GM23338 (cell line): ENCODE measurements around the gene SLC25A29. TPM values are rescaled to one million over a fixed set of nuclear protein-coding genes. Genes with fewer than 3 reads are reported as not detected.

Experiments used
- ATAC-seq: fragments of 200-7000 bp; cut with Tn5 transposase; 3 replicates; pipeline ENCODE4 v1.9.1; 2020
- DNase-seq: peaks from one replicate; pipeline ENCODE4 v3.0.0-alpha.2; 2015; ENCODE audit warnings: low spot score
- H2AFZ ChIP-seq: fragments of 200-600 bp; sonication (generic); 2 replicates; pipeline ENCODE4 v1.8.0; 2016; ENCODE audit warnings: antibody characterized with exemption, mild to moderate bottlenecking, moderate library complexity
- H3F3A ChIP-seq: fragments of 200-600 bp; sonication (generic); replicated peaks from 2 replicates; pipeline ENCODE4 v1.8.0; 2017; ENCODE audit warnings: antibody characterized with exemption, mixed run types, low read depth
- H3K27ac ChIP-seq: fragments of 200-600 bp; sonication (generic); 2 replicates; pipeline ENCODE4 v1.6.1; 2016; ENCODE audit warnings: low read depth
- H3K27me3 ChIP-seq: fragments of 200-600 bp; sonication (generic); 2 replicates; pipeline ENCODE4 v1.8.0; 2016; ENCODE audit warnings: mild to moderate bottlenecking, mixed run types, moderate library complexity; ENCODE audit not compliant: insufficient read depth
- H3K36me3 ChIP-seq: fragments of 200-600 bp; sonication (generic); 2 replicates; pipeline ENCODE4 v1.8.0; 2016; ENCODE audit warnings: mild to moderate bottlenecking; ENCODE audit not compliant: insufficient read depth
- H3K4me1 ChIP-seq: fragments of 200-600 bp; sonication (generic); 2 replicates; pipeline ENCODE4 v1.8.0; 2016; ENCODE audit warnings: mild to moderate bottlenecking, moderate library complexity; ENCODE audit not compliant: insufficient read depth
- H3K4me2 ChIP-seq: fragments of 200-600 bp; sonication (generic); 2 replicates; pipeline ENCODE4 v1.7.1; 2017; ENCODE audit warnings: mixed run types
- H3K4me3 ChIP-seq: fragments of 200-600 bp; sonication (generic); 2 replicates; pipeline ENCODE4 v1.6.1; 2016; ENCODE audit warnings: mixed run types
- H3K79me2 ChIP-seq: fragments of 200-600 bp; sonication (generic); replicated peaks from 2 replicates; pipeline ENCODE4 v1.8.0; 2017; ENCODE audit warnings: mild to moderate bottlenecking; ENCODE audit not compliant: insufficient read depth
- H3K9me2 ChIP-seq: fragments of 200-600 bp; sonication (generic); 2 replicates; pipeline ENCODE4 v1.8.0; 2017; ENCODE audit not compliant: insufficient read depth
- H4K20me1 ChIP-seq: fragments of 200-600 bp; sonication (generic); replicated peaks from 2 replicates; pipeline ENCODE4 v1.8.0; 2017; ENCODE audit warnings: mild to moderate bottlenecking; ENCODE audit not compliant: insufficient read depth
- H3K27ac Mint-ChIP-seq: 2 replicates; pipeline ENCODE4 v1.8.0; 2020; ENCODE audit warnings: inconsistent platforms, mild to moderate bottlenecking, moderate library complexity, mixed read lengths
- H3K27me3 Mint-ChIP-seq: 3 replicates; pipeline ENCODE4 v1.8.0; 2022; ENCODE audit warnings: low read depth, mild to moderate bottlenecking, moderate library complexity, mixed read lengths, inconsistent platforms; ENCODE audit not compliant: insufficient read depth, poor library complexity
- H3K36me3 Mint-ChIP-seq: 3 replicates; pipeline ENCODE4 v1.8.0; 2021; ENCODE audit warnings: low read depth, mild to moderate bottlenecking, inconsistent platforms, moderate library complexity, mixed read lengths
- H3K4me1 Mint-ChIP-seq: 3 replicates; pipeline ENCODE4 v1.8.0; 2020; ENCODE audit warnings: mild to moderate bottlenecking, inconsistent platforms, mixed read lengths
- H3K4me3 Mint-ChIP-seq: 3 replicates; pipeline ENCODE4 v1.8.0; 2021; ENCODE audit warnings: moderate library complexity, mild to moderate bottlenecking, inconsistent platforms, mixed read lengths
- H3K9me3 Mint-ChIP-seq: 3 replicates; pipeline ENCODE4 v1.8.0; 2020; ENCODE audit warnings: moderate library complexity, mild to moderate bottlenecking, inconsistent platforms, mixed read lengths
- ETS1 ChIP-seq: IDR thresholded peaks from 2 replicates; pipeline ENCODE4 v1.6.1; 2016; ENCODE audit warnings: antibody characterized with exemption
- EZH2 ChIP-seq: fragments of 200-600 bp; sonication (generic); IDR thresholded peaks from one replicate; pipeline ENCODE4 v1.8.0; 2017; ENCODE audit warnings: antibody characterized with exemption, mild to moderate bottlenecking, low read depth; ENCODE audit not compliant: unreplicated experiment
- JUNB ChIP-seq: IDR thresholded peaks from one replicate; pipeline ENCODE4 v1.6.1; 2016; ENCODE audit warnings: antibody characterized with exemption; ENCODE audit not compliant: unreplicated experiment
- NANOG ChIP-seq: IDR thresholded peaks from 2 replicates; pipeline ENCODE4 v1.6.1; 2016; ENCODE audit warnings: antibody characterized with exemption, borderline replicate concordance
- POLR2AphosphoS5 ChIP-seq: IDR thresholded peaks from 2 replicates; pipeline ENCODE4 v1.6.1; 2016; ENCODE audit warnings: antibody characterized with exemption, low read depth
- STAT1 ChIP-seq: IDR thresholded peaks from one replicate; pipeline ENCODE4 v1.6.1; 2016; ENCODE audit warnings: antibody characterized with exemption; ENCODE audit not compliant: unreplicated experiment
- ZNF114 ChIP-seq: fragments of 250-450 bp; sonication (Bioruptor Pico); IDR thresholded peaks from 2 replicates; pipeline ENCODE4 v1.5.0; 2020; ENCODE audit warnings: mild to moderate bottlenecking, moderate library complexity
- ZNF331 ChIP-seq: fragments of 250-450 bp; sonication (Bioruptor Pico); IDR thresholded peaks from 2 replicates; pipeline ENCODE4 v1.5.0; 2020; ENCODE audit warnings: low read depth, mild to moderate bottlenecking, moderate library complexity
- ZNF462 ChIP-seq: fragments of 250-450 bp; sonication (Bioruptor Pico); IDR thresholded peaks from 2 replicates; pipeline ENCODE4 v1.5.0; 2020; ENCODE audit warnings: mild to moderate bottlenecking, moderate library complexity
- polyA plus RNA-seq: library from polyadenylated mRNA; unstranded; fragments of >200 nt; fragmentation: Nextera tagmentation; extraction: Ambion mirVana; gene quantifications from 2 replicates; pipeline ENCODE4 v1.2.1, GENCODE V29; 2016
- total RNA-seq: library from RNA; depleted of rRNA; stranded (reverse); fragments of >200 nt; shearing (Covaris generic); gene quantifications from 2 replicates; pipeline ENCODE4 v1.2.3, GENCODE V29; 2014
- TF ChIP-seq, protein P1 (sequence below), 2 experiments: fragments of 200-600 bp in 1 of 2; sonication (generic) in 1 of 2; conservative IDR thresholded peaks; 2 replicates each; pipeline versions ENCODE4 v1.5.1 to v1.6.1; 2016 to 2017; ENCODE audit warnings: antibody characterized with exemption in 2 of 2, low read depth in 2 of 2, mild to moderate bottlenecking in 2 of 2, moderate library complexity in 1 of 2

Gene SLC25A29
- total and polyA plus RNA-seq, 2 experiments from 2014 or later, result 65.6 to 206 TPM

DNA sequence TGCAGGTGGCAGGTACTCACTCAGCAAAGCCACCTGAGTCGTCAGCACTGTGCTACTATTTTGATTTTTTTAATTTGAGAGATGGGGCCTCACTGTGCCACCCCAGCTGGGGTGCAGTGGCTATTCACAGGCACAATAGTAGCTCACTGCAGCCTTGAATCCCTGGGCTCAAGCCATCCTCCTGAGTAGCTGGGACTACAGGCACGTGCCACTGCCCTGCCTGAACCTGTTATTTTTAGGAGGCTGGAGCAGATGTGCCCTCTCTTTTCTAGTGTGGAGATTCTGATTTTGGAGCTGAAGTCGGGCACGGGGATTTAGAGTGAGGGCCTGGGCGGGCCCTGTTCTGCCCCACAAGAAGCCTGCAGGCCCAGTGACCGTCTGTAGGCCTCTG lies 34.2 kb upstream of the SLC25A29 start (continued):
- TF ChIP-seq, protein P1, sequence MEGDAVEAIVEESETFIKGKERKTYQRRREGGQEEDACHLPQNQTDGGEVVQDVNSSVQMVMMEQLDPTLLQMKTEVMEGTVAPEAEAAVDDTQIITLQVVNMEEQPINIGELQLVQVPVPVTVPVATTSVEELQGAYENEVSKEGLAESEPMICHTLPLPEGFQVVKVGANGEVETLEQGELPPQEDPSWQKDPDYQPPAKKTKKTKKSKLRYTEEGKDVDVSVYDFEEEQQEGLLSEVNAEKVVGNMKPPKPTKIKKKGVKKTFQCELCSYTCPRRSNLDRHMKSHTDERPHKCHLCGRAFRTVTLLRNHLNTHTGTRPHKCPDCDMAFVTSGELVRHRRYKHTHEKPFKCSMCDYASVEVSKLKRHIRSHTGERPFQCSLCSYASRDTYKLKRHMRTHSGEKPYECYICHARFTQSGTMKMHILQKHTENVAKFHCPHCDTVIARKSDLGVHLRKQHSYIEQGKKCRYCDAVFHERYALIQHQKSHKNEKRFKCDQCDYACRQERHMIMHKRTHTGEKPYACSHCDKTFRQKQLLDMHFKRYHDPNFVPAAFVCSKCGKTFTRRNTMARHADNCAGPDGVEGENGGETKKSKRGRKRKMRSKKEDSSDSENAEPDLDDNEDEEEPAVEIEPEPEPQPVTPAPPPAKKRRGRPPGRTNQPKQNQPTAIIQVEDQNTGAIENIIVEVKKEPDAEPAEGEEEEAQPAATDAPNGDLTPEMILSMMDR (conservative IDR thresholded peaks at IDR 0.05; ENCODE audit: low read depth in 2 of 2), result no peak
- no peak for TF ChIP-seq ZNF331 (CRISPR knock-in tag)
- no peak for TF ChIP-seq STAT1
- no peak for TF ChIP-seq ETS1
- no peak for TF ChIP-seq NANOG

DNA sequence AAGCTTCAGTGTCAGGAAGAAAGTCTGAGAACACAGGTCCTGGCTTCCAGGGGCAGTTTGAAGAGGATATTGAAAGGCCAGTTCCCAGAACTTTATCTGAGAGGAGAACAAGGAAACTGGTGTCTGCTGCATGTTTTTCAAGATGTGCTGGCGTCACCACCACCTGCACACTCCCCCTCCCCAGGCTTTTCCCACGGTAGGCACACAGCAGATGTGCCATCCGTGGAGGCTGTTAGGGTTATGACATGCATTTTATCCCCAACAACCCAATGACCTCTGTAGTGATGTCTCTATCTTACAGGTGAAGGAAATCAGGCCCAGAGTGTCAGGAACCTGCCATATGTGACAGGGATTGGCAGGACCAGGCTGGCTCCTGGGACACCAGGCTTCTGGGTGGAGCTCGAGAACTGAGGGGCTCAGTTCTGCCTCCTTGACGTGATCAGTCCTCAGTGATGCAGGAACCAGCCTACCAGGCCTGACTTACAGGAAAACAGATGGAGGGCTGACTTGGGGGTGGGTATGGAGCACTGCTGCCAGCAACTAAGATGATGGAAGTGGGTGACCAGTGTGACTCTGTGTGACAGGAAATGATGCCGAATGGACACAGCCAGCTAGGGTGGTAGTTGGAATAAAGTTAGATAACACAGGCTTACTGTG lies 33.6 kb upstream of the SLC25A29 start:
- H3K27me3 ChIP-seq, result no peaks in the 10 kb centered on the region
- H3K27me3 Mint-ChIP-seq, result peaks cover 11% of the 10 kb centered on the region
- H3K4me3 Mint-ChIP-seq, result no peak overlapping the region
- no peaks in the 10 kb centered on the region for H4K20me1 ChIP-seq
- no peaks in the 10 kb centered on the region for H3K79me2 ChIP-seq
- no peaks in the 10 kb centered on the region for H3K4me1 ChIP-seq
- TF ChIP-seq, protein P1 (conservative IDR thresholded peaks at IDR 0.05; ENCODE audit: low read depth in 2 of 2), result no peak
- TF ChIP-seq ZNF462 (CRISPR knock-in tag), result no peak
- TF ChIP-seq STAT1, result no peak
- no peak for TF ChIP-seq POLR2AphosphoS5
- TF ChIP-seq ZNF114 (CRISPR knock-in tag), result no peak
- TF ChIP-seq JUNB, result no peak
- TF ChIP-seq ZNF331 (CRISPR knock-in tag), result no peak
- no peak for TF ChIP-seq EZH2
- no peak for TF ChIP-seq ETS1
- TF ChIP-seq NANOG, result no peak
- H2AFZ ChIP-seq, result no peak overlapping the region
- no peaks in the 10 kb centered on the region for H3K9me2 ChIP-seq
- H3K36me3 ChIP-seq, result peaks cover 29% of the 10 kb centered on the region
- H3K9me3 Mint-ChIP-seq, result peaks cover 3% of the 10 kb centered on the region; the same call in 2 of the 3 replicates
- peaks cover 92% of the 10 kb centered on the region for H3K36me3 Mint-ChIP-seq
- H3K27ac Mint-ChIP-seq, result no peak overlapping the region; the same call in 1 of the 2 replicates
- H3K27ac ChIP-seq, result no peak overlapping the region
- DNase-seq (no peak), ATAC-seq (no peak)
- no peak overlapping the region for H3K4me3 ChIP-seq
- no peaks in the 10 kb centered on the region; the same call in 2 of the 3 replicates for H3K4me1 Mint-ChIP-seq
- no peak overlapping the region for H3K4me2 ChIP-seq
- H3F3A ChIP-seq, result no peaks in the 10 kb centered on the region
